Astrocyte of the spinal cord (primary cell): ENCODE data around the gene GPR146.

Experiments
- DNase-seq: peaks from one replicate; pipeline ENCODE4 v3.0.0; 2011; ENCODE audit warnings: low read depth, low spot score
- H3K4me3 ChIP-seq: 2 replicates; pipeline ENCODE4 v1.5.1; 2011; ENCODE audit warnings: low read depth, mild to moderate bottlenecking, low read length, moderate library complexity
- CTCF ChIP-seq: IDR thresholded peaks from 2 replicates; pipeline ENCODE4 v1.5.1; 2012; ENCODE audit warnings: low read depth, mild to moderate bottlenecking, low read length, inconsistent platforms
- in situ Hi-C: cut with HindIII; loops from 2 replicates; pipeline ENCODE4 v1.10.0; 2017; ENCODE audit warnings: low sequenced_read_pairs

Gene GPR146

DNA sequence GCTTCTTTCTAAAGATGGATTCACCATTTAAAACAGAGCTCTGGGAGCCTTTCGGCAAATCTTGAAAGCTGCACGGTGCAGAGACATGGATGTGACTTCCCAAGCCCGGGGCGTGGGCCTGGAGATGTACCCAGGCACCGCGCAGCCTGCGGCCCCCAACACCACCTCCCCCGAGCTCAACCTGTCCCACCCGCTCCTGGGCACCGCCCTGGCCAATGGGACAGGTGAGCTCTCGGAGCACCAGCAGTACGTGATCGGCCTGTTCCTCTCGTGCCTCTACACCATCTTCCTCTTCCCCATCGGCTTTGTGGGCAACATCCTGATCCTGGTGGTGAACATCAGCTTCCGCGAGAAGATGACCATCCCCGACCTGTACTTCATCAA lies 47.3 kb downstream of the GPR146 start:
- no peak for TF ChIP-seq CTCF
- in situ Hi-C loops: no loop called here
- DNase-seq: no peak
- H3K4me3 ChIP-seq: no peak overlapping the region

- in situ Hi-C loops: no loop called here
- no peak overlapping the region for H3K4me3 ChIP-seq
- TF ChIP-seq CTCF: no peak
- DNase-seq: no peak
These were observed 47.9 kb downstream of the GPR146 start for GRCh38 chr7:1092161-1092632.

DNA sequence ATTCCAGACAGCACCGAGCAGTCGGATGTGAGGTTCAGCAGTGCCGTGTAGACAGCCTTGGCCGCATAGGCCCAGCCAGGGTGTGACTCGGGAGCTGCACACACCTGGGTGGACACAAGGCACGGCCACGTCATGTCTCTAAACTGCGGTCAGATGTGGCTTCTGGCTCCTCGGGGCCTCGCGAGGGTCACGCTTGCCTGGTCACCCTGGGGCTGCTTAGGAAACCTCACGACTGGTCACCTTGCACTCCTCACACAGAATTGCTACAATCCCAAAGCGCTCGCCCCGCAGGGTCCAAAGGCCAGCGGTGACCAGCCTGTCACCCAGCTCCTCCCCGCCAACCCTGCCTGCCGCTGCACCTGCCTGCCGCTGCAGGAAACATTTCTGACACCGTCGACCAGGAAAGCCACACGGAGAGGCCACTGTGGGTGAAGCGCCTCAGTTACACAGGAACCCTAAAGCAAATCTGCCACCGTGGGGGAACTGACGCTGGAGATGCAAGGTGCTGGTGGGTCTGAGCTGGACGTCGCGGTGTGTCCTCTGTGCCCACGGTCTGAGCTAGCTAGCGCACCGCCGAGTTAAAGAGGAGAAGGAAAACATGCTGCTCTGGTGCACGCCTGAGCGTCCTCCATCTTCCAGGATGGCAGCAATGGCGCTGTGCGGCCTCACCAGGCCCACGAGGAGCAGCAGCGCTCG lies 48.6 kb downstream of the GPR146 start:
- in situ Hi-C loops: no loop called here
- no peak for DNase-seq
- no peak overlapping the region for H3K4me3 ChIP-seq
- TF ChIP-seq CTCF: no peak

DNA sequence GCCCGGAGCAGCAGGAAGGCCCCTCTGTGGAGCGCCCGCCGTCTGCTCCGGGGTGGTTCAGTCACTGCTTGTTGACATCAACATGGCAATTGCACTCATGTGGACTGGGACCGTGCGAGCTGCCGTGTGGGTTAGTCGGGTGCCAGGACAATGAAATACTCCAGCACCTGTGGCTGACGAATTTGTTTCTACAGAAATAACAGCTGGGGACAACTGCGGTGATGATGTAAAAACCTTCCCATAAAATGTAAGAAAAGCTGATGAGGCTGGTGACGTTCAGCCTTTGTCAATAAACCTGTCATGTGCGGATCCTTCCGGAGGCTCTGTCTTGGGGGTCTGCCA lies 49.1 kb downstream of the GPR146 start:
- H3K4me3 ChIP-seq: no peak overlapping the region
- TF ChIP-seq CTCF: no peak
- in situ Hi-C loops: no loop called here
- no peak for DNase-seq

- H3K4me3 ChIP-seq: no peak overlapping the region
- in situ Hi-C loops: no loop called here
- DNase-seq: no peak
- no peak for TF ChIP-seq CTCF
These were observed 49.7 kb downstream of the GPR146 start for GRCh38 chr7:1093916-1094508.

DNA sequence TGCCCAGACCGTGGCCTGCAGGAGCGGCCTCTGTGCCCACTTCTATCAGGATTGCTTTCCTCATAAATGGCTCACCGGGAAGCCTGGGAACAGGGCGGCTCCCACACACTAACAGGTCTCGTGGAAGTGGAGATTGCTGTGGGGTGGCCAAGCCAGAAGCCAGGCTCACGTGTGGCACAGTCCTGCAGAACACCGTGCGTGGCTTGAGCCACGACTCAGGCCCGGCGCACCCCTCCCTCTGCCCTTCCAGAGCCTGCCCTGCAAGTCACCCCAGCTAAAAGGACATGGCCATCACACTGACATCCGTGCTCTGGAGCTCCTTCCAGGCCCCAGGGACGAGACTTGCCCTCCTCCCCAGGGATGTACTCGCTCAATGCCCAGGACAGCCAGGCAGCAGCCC lies 50.5 kb downstream of the GPR146 start:
- in situ Hi-C loops: no loop called here
- H3K4me3 ChIP-seq: no peak overlapping the region
- no peak for TF ChIP-seq CTCF
- DNase-seq: no peak
